ENCODE measurements around the gene LSM2. TPM values are rescaled to one million over a fixed set of nuclear protein-coding genes. Genes with fewer than 3 reads are reported as not detected.

LSM2 gene
- total RNA-seq, 6 donors from 2014 or later, result 5.0 to 44.9 (median 20.9) TPM

- no peaks in the 10 kb centered on the region for H3K27me3 ChIP-seq
- H3K9me3 ChIP-seq, result no peaks in the 10 kb centered on the region
- H3K4me1 ChIP-seq, result peaks cover 31 to 51% (median 35%) of the 10 kb centered on the region in 4 donors
- DNase-seq (no peak), ATAC-seq (ENCODE audit: low FRiP score in 2 of 2) (no peak)
- H3K4me3 ChIP-seq, result peak overlapping the region in 2 of 4 donors; percentile 71 to 74
- peak overlapping the region in 3 of 4 donors; percentile 64 to 99 (median 81) for H3K27ac ChIP-seq
- H3K36me3 ChIP-seq, result peaks cover 0 to 4% (median 0%) of the 10 kb centered on the region in 4 donors
- no peak for TF ChIP-seq EP300 (IDR thresholded peaks at IDR 0.05)
- TF ChIP-seq POLR2A (IDR thresholded peaks at IDR 0.05), result no peak
- TF ChIP-seq POLR2AphosphoS5 (IDR thresholded peaks at IDR 0.05), result no peak
- TF ChIP-seq CTCF (IDR thresholded peaks at IDR 0.05), result no peak
- 68 to 75% methylated on average over 15 of the region's 15 CpGs for WGBS, 2 donors
Observed at GRCh38 chr6:31831350-31832215, 24.8 kb upstream of the LSM2 start.

GRCh38 chr6:31830886-31831335 lies 24.1 kb upstream of the LSM2 start:
- no peaks in the 10 kb centered on the region for H3K9me3 ChIP-seq
- WGBS, 2 donors, result 42 to 59% methylated on average over 6 of the region's 6 CpGs
- H3K4me1 ChIP-seq, result peaks cover 30 to 51% (median 35%) of the 10 kb centered on the region in 4 donors
- no peaks in the 10 kb centered on the region for H3K27me3 ChIP-seq
- H3K36me3 ChIP-seq, result no peaks in the 10 kb centered on the region
- H3K4me3 ChIP-seq, result peak overlapping the region; percentile 44 to 74 (median 64)
- H3K27ac ChIP-seq, result peak overlapping the region; percentile 78 to 99 (median 83)
- TF ChIP-seq POLR2AphosphoS5 (IDR thresholded peaks at IDR 0.05), result no peak
- no peak for TF ChIP-seq POLR2A (IDR thresholded peaks at IDR 0.05)
- TF ChIP-seq CTCF (IDR thresholded peaks at IDR 0.05), result no peak
- DNase-seq (no peak), ATAC-seq (ENCODE audit: low FRiP score in 2 of 2) (no peak)

GRCh38 chr6:31829633-31830283 lies 23.0 kb upstream of the LSM2 start:
- peaks cover 36 to 50% (median 41%) of the 10 kb centered on the region in 4 donors for H3K4me1 ChIP-seq
- no peak for TF ChIP-seq EP300 (IDR thresholded peaks at IDR 0.05)
- TF ChIP-seq POLR2AphosphoS5 (IDR thresholded peaks at IDR 0.05), result no peak
- peak in 1 of 4 donors; percentile 25 for TF ChIP-seq POLR2A (IDR thresholded peaks at IDR 0.05)
- peak in 5 of 6 experiments; percentile 14 to 59 (median 16) for TF ChIP-seq CTCF (IDR thresholded peaks at IDR 0.05)
- H3K36me3 ChIP-seq, result no peaks in the 10 kb centered on the region
- no peaks in the 10 kb centered on the region for H3K27me3 ChIP-seq
- H3K27ac ChIP-seq, result peak overlapping the region; percentile 78 to 99 (median 83)
- H3K9me3 ChIP-seq, result no peaks in the 10 kb centered on the region
- peak overlapping the region; percentile 44 to 74 (median 68) for H3K4me3 ChIP-seq
- 0% methylated on average over 11 to 13 of the region's 15 CpGs for WGBS, 2 donors
- DNase-seq (peak in 1 of 2 donors; percentile 65), ATAC-seq (ENCODE audit: low FRiP score in 2 of 2) (no peak)

- peak within 1 kb of the TSS; percentile 47 to 80 (median 68) for H3K4me3 ChIP-seq
- no peaks in the 10 kb centered on the region for H3K27me3 ChIP-seq
- peak; percentile 94 to 98 for ATAC-seq (ENCODE audit: low FRiP score in 2 of 2)
- DNase-seq, result peak; percentile 94 to 100
- 0% methylated on average over 11 to 38 of the region's 56 CpGs for WGBS, 2 donors
- no peaks in the 10 kb centered on the region for H3K36me3 ChIP-seq
- peak within 1 kb of the TSS; percentile 88 to 99 (median 96) for H3K27ac ChIP-seq
- TF ChIP-seq POLR2AphosphoS5 (IDR thresholded peaks at IDR 0.05), result peak; percentile 98 to 100
- TF ChIP-seq POLR2A (IDR thresholded peaks at IDR 0.05), result peak; percentile 85 to 100 (median 100)
- peak in 2 of 6 experiments; percentile 21 to 25 for TF ChIP-seq CTCF (IDR thresholded peaks at IDR 0.05)
- TF ChIP-seq EP300 (IDR thresholded peaks at IDR 0.05), result peak in 1 of 4 donors; percentile 82
- peaks cover 43 to 57% (median 53%) of the 10 kb centered on the region in 4 donors for H3K4me1 ChIP-seq
- H3K9me3 ChIP-seq, result no peaks in the 10 kb centered on the region
Observed at GRCh38 chr6:31827286-31828079, 20.7 kb upstream of the LSM2 start, which contains the start of gene HSPA1B. Gene HSPA1B (plus strand): TSS chr6:31827738. CDS start chr6:31827951, 213 bp downstream.

All from upper lobe of left lung (tissue), 6 donors.